ENCODE results near the gene ZMYND10.

ZMYND10 gene

DNA sequence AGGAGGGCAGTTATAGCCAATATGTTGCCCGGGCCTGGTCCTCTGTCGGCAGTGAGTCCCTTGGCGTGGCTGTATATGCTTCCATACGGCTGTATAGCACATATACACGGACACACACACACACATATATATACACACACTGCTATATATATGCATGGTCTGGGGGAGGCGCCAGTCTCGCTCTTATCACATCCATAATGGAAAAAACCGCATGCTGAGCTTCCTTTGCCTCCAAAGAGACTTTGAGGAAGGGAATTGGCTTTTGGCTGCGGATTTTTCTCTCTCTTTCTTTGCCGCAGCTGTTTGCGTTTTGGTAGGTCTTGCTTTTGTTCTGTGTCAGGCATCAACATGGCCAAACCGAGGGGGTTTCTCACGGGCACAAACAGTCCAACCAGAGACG, 25.1 kb upstream of the ZMYND10 start:
- DNase-seq = no peak

DNA sequence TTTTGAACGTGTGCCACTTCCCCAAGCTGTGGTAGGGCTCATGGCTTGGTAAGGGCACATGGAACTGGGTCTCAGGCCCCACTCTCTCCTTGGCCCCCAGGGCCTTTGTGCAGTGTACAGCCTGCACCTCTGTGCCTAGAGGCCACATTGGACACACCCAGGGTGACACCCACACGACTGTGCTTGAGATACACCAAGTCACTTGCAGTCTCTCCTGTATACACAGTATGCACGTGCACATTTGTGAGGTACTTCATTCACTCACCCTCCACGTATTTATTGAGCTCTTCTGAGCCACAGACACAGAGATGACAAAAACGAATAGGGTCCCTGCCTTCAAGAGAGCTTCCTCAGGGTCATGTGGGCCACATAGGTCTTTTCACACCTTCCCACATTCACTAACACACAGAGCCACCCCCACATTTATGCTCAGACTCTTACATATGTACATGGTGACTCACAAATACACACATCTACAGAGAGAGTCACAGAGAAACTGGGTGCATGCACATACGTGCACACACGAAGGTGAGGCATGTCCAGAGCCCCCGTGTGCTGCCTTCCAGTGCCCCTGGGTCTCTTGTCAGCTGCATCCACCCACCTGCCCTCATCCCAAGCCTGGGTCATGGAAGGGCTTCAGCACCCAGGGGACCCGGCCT, 23.6 kb upstream of the ZMYND10 start:
- no peak for DNase-seq

DNA sequence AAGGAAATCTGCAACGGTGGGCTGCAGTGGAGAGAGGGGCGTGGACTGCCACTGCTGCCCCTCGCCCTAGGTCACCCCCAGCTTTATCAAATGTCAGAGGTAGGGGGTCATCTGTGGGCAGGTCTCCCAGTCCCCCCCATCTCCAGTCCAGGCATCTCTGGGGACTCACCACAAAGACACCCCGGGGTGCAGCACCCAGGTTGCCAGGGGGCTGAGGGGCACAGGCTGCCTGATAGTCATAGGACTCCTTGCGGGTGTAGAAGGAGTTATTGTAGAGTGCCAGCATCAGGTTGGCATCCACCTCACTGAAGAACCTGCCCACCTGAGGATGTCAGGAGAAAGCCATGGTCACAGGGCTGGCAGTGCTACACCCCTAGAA, 20.3 kb upstream of the ZMYND10 start:
- no peak for DNase-seq

DNA sequence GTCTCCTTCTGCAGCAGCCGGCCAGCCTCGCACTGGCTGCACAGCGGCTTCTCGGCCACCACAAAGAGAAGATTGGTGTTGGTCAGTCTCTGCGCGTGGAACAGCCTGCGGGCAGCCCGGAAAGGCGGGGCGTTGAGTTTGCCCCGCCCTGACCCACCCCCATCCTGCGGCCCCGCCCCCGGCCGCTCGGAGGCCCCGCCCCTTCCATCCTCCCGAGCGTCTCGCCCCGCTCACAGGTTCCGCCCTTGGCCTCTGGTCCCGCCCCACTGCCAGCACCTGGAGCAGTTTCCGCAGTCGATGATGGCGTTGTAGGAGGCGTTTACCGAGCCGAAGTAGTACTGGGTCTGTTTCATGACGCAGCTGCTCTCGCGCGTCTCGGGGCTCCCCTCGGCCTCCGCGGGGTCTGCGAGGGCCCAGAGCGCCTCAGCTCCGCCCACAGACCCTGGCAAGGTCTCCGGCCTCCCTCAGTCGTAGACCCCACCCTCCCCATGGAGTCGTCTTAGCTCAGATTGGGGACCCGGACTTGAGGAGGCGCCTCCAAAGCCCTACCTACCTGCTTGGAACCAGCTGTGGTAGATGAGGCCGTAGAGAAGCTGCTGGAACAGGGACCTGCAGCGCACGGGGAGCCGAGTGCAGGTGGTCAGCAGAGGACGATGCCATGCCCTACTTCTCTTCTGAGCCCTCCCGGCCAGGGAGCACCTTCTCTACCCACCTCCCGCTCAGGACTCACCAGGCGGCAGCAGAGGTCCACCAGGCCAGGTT, 19.7 kb upstream of the ZMYND10 start:
- peak; percentile 85 for DNase-seq

GRCh38 chr3:50364573-50365079, 19.1 kb upstream of the ZMYND10 start:
- no peak for DNase-seq

DNA sequence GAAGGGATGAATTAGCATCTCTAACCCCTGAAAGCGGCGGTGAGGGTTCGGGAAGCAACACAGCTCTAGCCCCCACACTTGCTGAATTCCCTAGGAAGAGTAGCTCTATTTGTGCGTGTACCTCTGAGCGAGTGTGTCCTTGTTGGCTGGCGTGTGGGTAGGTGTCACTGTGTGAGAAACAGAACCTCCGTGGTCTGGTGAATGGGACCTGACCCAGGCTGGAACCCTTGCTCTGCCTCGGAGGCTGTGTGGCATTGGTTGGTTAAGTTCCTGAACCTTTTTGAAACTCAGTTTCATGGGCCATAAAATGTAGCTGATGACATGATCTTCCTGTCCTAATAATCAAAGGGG, 14.2 kb upstream of the ZMYND10 start:
- DNase-seq = no peak

DNA sequence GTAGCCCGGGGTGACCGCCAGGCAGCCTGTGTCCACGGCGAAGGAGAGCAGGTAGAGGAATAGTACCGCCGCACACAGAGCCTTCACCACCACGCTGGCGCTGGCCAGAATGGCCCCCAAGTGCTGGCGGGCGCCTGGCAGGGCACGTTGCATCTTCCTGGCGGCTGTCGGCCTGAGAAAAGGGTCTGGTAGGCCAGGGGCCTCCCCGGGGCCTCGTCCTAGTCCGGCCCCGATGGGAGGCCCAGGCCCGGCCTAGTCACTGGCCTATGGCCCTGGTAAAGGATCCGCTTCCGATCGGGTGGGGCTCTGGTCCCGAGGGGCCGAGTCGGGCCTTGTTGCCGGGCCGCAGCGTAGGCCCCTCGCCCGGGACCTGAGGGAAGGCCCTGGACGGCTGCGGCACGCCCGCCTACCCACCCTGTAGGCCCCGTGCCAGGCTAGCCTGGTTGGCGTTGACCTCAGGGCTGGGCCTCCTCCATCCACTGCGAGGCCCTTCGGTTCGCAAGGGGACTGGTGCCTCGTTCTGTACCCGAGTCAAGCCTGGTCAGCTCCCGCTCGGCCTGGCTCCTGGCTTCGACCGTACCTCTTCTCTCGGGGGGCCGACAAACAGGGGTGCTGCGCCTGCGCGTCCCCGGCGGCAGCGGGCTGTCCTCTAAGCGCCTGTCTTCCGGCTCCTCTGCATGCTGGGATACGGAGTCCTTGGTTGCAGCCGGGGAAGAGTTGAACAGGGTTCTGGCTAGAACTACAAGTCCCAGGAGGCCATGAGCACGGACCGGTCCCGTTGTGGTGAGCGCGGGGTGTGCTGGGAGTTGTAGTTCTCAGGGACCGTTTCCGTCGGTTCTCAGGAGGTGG, 13.6 kb upstream of the ZMYND10 start, which contains the start of gene TMEM115:
TMEM115 (minus strand) TSS at position 611 of the 849 bp plus-strand sequence; CDS start at position 153, 458 bp downstream.
- DNase-seq = peak; percentile 95

DNA sequence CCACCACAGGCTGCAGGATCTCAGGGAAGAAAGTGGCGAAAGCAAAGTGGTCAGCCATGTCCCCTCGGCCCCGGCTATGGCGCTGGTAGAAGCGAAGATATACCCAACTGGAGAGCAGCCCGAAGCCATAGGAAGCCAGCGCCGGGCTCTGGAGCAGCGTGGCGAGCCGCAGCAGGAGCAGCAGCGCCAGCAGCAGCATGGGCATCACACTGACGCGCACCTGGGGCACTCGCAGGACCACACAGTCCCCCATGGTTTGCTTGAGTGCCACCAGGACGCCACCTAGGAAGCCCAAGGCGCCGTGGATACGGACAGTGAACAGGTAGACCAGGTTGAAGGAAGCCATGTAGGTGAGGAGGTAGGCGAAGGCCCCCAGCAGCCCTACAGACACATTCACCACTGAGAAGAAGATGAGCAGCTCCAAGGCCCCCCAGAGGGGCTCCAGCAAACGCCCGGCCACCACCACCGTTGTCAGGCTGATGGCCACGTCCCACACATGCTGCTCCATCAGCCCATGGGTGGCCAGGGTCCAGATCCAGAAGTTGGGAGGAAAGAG, 12.9 kb upstream of the ZMYND10 start:
- no peak for DNase-seq

- DNase-seq = no peak
These were observed 11.9 kb upstream of the ZMYND10 start for GRCh38 chr3:50357481-50357880.

- no peak for DNase-seq
These were observed 11.0 kb upstream of the ZMYND10 start for GRCh38 chr3:50356553-50356952.

DNA sequence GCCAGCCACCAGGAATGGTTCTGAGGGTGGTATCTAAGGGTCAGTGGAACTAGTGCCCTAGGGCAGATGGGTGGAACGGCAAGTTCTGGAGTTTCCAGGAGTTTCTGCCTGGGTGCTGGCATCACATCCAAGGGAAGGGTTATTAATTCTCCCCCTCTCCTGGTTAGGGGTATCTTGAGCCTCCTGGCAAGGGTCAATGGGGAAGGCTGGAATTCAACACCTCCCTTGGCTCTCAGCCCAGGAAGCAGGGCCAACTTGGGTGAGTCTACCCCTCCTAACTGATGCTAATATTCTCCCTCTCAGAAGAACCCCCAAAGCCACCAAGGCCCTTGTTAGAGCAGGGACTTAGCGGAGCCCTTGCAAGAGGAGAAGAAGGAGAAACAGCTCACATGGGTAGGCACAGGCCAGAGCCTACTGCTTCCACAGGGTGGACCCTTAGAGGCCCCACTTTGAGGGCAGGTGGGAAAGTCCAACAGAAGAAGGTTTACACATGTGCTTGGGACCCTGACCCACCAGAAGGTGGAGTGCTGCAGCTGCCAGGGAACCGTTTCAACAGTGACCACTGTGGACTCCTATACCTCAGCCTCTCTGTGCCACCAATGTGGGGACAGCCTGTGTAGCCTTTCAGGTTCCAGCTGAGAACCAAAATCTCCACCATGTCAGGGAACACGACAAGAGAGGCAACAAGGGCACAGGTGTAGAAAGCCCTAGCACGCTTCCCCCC, 10.5 kb upstream of the ZMYND10 start:
- no peak for DNase-seq

- DNase-seq = no peak
These were observed 9.3 kb upstream of the ZMYND10 start for GRCh38 chr3:50354850-50355249.

- DNase-seq = no peak
These were observed 8.7 kb upstream of the ZMYND10 start for GRCh38 chr3:50354186-50354764.

DNA sequence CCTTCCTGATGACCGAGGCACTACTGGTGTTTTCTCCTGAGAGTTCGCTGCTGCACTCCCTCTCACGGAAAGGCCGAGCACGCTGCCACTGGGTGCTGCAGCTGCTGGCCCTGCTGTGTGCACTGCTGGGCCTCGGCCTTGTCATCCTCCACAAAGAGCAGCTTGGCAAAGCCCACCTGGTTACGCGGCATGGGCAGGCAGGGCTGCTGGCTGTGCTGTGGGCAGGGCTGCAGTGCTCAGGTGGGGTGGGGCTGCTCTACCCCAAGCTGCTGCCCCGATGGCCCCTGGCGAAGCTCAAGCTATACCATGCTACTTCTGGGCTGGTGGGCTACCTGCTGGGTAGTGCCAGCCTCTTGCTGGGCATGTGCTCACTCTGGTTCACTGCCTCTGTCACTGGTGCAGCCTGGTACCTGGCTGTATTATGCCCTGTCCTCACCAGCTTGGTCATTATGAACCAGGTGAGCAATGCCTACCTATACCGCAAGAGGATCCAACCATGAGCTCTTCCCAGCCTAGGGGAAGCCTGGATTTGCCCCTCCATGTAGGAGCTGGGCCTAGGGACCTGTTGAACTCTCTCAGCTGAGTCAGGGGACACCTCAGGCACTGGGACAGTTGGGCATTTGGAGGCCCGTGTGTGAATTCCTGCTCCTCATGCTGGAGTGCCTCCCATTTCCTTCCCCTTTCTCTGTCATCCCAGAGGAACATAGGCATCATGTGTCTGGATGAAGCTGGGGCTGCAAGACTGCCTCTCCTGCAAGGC, 7.9 kb upstream of the ZMYND10 start:
- DNase-seq = no peak

GRCh38 chr3:50352781-50353180, 7.2 kb upstream of the ZMYND10 start:
- DNase-seq = no peak

DNA sequence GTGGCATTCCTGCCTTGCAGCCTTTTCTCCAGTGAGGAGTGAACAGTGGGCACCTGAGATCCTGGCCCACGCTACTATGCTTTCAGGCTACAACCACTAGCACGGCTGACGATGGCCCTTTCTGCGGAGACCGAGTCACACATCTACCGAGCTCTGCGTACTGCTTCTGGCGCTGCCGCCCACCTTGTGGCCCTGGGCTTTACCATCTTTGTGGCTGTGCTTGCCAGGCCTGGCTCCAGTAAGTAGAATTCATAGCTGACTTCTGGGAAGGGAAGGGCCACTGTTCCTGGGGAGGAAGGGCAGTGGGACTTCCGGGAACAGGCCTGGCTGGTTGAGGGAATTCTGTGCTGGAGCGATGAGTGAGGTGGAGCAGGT, 5.8 kb upstream of the ZMYND10 start:
- DNase-seq = peak; percentile 23

GRCh38 chr3:50350527-50351322, 5.2 kb upstream of the ZMYND10 start, which contains the start of the genes CYB561D2 and NPRL2:
TSS of gene CYB561D2 (plus strand) at chr3:50350862. CDS start at chr3:50351434, 572 bp downstream.
TSS of gene NPRL2 (minus strand) at chr3:50350775. CDS start at chr3:50350652, 123 bp downstream.
- DNase-seq = peak; percentile 92

- DNase-seq = no peak
These were observed 4.6 kb upstream of the ZMYND10 start for GRCh38 chr3:50350213-50350526.

GRCh38 chr3:50347187-50347813, 1.8 kb upstream of the ZMYND10 start:
- DNase-seq = peak; percentile 50

DNA sequence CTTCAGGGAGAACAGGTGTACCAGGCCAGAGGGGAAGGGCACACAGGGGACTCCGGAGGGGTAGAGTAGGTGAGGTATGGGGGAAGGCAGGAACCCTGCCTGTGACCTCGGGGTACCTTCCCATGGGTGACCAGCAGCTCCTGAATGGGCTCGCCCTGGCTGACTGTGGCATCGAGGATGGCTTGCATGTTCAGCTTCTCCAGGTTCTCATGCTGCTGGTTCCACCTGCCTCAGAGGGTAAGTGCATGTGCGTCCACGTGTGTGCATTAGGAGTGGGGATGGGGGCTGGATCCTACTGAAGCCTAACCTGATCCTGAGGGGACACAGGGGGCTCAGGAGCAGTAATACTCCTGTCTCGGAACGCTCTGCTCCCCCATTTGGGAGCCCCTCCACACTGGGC, 524 bp downstream of the ZMYND10 start:
- DNase-seq = no peak
